Gastrocnemius medialis (tissue), 4 donors: ENCODE measurements around the gene BICDL1.

ENCODE experiments used
- POLR2A ChIP-seq, 2 donors: fragments of 450-650 bp; IDR thresholded peaks; one replicate each; pipeline ENCODE4 v1.6.1; 2017; ENCODE audit warnings: antibody characterized with exemption in 2 of 2, mild to moderate bottlenecking in 2 of 2, moderate library complexity in 2 of 2
- TF ChIP-seq, protein P1 (sequence below), 5 experiments: fragments of 450-650 bp in 3 of 5; fragments of 200-600 bp in 2 of 5; sonication (generic) in 2 of 5; IDR thresholded peaks in 4 of 5; conservative IDR thresholded peaks in 1 of 5; 1 replicate in 4 of 5; 2 replicates in 1 of 5; pipeline ENCODE4 v1.5.1; 2016 to 2019; ENCODE audit warnings: antibody characterized with exemption in 5 of 5, mild to moderate bottlenecking in 3 of 5, moderate library complexity in 3 of 5

DNA sequence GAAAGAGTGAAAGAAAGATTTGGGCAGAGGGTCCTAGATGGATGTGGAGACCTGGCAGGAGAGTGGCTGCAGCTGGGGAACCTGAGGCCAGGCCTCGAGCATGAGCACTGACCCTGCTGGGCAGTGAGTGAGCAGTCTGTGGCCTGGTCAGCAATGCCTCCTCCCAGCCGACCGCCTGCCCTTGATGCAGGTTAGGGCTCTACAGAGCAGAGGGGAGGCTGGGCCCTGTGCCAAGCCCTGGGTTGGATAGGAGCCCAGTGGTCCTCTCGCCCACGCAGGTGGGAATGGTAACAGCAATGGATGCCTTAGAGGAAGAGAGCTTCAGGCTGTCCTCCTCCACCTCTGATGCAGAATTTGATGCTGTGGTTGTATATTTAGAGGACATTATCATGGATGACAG lies 67.7 kb downstream of the BICDL1 start:
- TF ChIP-seq, protein P1, sequence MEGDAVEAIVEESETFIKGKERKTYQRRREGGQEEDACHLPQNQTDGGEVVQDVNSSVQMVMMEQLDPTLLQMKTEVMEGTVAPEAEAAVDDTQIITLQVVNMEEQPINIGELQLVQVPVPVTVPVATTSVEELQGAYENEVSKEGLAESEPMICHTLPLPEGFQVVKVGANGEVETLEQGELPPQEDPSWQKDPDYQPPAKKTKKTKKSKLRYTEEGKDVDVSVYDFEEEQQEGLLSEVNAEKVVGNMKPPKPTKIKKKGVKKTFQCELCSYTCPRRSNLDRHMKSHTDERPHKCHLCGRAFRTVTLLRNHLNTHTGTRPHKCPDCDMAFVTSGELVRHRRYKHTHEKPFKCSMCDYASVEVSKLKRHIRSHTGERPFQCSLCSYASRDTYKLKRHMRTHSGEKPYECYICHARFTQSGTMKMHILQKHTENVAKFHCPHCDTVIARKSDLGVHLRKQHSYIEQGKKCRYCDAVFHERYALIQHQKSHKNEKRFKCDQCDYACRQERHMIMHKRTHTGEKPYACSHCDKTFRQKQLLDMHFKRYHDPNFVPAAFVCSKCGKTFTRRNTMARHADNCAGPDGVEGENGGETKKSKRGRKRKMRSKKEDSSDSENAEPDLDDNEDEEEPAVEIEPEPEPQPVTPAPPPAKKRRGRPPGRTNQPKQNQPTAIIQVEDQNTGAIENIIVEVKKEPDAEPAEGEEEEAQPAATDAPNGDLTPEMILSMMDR (IDR thresholded peaks at IDR 0.05 in 4 of 5, conservative IDR thresholded peaks at IDR 0.05 in 1 of 5), result no peak
- TF ChIP-seq POLR2A (IDR thresholded peaks at IDR 0.05), result no peak
